Middle frontal gyrus (tissue), 1 donor: ENCODE data around the gene PPP2R5E.

Experiments used
- DNase-seq: peaks from one replicate; pipeline ENCODE4 v3.0.0-alpha.2; 2015; ENCODE audit warnings: low spot score; ENCODE audit errors: extremely low spot score

Gene PPP2R5E

DNA sequence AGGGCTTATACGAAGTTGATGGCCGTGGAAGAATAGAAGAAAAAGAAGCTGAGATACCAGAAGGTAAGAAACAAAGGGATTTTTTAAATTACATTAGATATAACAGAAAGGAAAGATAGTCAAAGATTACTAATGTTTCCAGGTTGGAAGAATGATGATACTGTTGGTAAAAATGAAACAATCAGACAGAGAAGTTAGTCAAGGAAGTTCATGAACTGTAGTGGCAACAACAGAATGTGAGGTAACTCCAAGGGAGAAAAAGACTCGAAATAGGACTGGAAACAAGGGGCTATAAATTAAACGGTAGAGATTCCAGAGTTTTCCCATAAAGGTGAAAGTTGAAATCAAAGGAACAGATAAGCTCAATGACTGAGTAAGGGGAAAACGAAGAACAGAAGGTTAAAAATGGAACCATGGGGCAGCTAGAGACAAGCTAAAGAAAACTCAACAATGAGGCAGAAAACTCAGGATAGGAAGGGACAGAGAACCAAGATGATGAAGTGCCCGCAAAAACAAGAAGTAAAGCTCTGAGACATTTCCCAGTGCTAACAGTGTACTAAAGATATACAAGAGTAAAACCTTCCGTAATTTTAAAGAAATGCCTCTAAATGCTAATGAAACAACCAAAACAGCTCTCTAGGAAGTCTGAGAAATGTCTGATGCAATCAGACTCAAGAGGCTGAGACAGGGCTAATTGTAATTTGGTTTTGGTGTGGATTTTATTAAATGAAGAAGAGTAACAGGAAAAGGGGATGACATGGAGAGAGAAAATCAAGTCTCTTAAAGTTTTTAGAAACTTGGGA is 70.0 kb downstream of the PPP2R5E start:
- no peak for DNase-seq

DNA sequence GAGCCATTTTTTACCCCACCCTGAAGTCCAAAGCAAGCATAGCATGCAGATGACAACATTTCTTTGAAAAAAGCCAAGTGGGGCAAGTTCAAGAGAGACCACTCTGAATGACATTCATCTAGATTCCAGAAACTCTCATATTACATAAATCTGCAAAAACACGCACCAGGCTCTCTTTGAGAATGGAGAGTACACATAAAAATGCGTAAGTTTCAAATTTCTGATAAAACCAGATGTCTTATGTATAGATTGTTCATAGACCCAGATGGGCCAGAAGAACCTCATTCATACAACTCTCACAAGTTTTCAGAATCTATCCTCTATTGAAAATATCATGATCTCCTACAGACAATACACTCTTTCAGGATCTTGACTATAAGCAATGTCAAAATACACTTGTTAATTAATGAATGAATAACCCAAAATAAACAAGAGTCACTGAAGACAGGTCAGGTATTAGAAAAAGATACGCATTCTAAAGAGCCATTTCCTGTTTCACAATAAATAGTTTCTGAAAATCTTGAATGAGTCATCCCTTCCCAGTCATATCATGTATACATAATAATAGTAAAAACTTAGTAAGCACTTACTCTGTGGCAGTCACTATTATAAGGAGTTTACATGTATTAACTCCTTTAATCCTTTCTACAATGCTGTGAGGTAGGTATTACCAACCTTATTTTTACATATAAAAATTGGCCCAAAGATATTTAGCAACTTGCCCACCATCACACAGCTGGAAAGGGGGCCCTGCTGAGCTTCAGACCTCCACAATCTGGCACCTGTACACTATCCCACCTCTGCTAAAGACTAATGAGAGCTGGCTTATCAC is 72.0 kb downstream of the PPP2R5E start:
- no peak for DNase-seq

DNA sequence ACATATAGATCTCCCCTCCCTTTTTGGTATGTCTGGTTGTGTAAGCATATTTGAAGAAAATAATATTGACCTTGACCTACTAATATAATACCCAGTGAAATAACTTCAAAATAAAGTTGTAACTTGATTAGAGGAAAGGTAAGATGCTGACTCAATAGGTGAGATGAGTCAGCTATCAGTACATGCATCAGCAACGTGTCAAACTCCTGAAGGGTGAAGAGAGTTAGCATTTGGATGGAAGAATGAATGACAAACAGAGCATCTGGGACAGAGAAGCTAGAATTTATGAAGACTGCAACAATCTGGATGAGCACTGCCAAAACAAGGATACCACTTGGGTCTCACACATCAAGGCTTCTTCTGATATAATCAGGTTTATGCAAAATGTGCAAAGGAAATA is 74.9 kb downstream of the PPP2R5E start:
- DNase-seq: no peak

DNA sequence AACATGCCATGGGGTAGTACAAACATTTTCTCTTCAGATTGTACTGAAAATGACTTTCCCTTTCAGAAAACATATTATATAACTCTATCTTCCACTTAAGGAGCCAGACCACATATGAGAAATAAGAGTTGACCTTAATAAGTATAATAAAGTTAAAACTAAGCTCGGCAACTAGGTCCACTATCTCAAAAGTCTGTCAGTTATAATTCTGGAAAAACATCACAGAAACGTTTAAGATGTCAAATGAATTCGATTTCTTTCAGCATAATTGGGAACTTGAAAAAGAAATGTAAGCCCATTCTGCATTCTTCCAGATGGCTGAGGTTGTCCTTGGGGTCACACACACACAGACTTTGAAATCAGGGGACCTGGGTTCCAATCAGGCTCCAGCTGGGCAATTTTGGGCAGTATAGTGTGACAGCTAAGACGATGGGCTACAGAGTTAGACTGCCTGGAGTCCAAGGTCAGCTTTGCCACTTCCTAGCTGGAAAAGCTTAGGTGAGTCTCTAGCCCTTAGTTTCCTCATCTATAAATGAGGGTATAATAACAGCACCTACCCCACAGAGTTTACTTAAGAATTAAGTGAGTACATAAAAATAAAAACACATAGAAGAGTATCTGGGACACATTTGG is 75.6 kb downstream of the PPP2R5E start:
- no peak for DNase-seq

DNA sequence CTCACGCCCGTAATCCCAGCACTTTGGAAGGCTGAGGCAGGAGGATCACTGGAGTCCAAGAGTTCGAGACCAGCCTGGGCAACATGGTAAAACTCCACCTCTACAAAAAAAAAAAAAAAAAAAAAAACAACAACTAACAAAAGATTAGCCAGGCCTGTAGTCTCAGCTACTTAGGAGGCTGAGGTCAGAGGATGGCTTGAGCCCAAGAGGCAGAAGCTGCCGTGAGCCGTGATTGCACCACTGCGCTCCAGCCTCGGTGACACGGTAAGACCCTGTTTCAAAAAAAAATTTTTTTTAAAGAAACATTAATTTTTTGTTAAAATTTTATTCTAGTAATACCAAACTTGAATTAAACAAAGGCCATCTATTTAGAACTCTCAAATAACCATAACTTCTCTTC is 77.8 kb downstream of the PPP2R5E start:
- no peak for DNase-seq

DNA sequence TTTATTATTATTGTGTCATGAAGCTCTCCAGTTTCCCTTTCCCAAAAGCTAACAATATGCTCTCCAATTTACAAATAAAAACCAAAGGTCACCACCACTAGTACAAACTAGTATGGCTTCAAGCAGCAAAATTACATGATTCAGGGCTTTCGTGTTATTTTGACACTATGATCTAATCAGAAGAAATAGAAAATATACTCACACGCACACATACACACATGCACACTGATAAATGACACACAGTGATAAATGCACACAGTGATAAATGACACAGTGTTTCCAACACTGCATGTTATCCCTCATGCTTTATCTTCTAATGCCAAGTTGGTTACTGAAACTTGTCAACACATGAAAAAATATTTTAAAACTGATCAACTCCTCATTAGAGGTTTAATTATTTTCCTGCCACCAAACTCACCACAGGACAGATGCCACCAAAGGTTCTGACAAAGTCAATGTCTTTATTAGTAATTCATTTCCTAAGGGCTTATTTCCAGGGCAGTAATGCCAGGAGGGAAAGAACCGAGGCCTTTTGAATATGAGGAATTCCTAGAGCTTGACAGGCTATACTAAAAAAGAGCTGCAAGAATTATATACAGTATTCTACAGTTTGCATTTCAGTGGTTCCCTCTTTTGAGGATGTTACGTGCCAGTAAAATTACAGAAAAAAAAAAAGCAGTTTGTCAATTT is 82.4 kb downstream of the PPP2R5E start:
- no peak for DNase-seq

DNA sequence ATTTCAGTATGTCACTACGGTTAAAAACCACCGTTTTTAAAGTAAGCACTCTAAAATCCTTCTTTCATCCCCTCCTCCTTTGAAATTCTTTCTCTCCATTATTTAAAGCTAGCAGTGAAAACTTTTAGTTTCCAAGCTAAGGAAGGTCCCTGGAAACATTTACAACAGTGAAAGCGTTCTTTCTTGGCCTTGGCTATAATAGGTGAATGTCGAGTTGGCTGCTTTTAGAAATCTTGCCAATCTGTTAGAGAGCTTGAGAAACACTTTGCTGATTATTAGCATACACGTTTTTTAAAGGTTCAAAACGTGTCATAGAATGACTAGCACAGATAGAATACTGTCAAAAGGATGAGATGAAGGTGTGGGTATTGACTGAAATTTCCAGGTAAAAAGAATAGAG is 83.4 kb downstream of the PPP2R5E start:
- DNase-seq: no peak

DNA sequence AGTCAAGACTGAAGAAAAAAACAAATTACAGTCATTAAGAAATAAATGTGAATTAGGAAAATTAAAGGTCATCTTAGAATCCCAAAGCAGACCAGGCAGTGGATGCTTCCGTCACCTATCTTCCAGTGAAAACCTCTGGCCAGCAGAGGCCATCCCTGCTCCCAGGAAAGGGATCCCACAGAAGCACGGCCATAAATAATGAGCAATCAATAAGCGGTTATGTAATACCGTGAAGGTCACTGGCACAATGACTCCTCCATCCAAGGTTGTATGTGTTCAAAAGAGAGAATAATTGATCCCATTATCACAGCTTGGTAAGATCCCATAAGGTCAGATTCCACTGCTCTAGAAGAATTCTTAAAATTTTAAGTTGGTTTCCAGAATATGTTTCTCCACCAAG is 85.7 kb downstream of the PPP2R5E start:
- no peak for DNase-seq

DNA sequence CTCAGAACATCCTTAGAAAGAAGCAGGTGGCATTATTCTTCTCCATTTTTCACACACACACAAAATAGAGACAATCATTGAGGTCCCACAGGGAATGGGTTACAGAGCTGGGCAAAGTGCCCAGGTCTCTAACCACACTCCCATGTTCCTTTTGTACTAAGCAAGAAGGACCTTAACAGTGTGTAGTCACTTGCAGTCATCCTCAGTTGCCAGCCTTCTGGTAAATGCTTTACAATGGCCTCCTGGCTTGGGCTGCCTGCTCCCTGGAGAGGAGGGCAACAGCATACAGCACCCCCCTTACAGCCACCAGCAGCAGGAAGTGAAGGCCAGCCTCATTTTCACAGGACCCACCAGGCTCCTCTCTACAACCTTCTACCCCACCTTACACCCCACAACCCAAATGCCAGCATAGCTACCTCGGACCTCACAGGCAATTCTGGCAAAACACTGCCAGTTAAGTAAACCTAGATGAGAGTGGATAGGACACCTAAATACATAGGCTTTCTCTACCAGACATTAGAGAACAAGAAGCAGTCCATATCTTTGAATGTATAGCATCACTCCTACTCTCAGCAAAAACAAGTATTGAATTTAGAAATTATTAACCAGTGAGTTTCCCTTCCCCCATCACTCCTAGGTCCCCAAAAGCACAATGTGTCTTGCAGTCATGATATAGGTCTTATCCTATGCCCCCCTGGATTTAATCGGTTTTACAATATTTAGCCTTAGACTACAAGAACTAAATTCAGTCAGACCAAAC is 88.1 kb downstream of the PPP2R5E start:
- no peak for DNase-seq

DNA sequence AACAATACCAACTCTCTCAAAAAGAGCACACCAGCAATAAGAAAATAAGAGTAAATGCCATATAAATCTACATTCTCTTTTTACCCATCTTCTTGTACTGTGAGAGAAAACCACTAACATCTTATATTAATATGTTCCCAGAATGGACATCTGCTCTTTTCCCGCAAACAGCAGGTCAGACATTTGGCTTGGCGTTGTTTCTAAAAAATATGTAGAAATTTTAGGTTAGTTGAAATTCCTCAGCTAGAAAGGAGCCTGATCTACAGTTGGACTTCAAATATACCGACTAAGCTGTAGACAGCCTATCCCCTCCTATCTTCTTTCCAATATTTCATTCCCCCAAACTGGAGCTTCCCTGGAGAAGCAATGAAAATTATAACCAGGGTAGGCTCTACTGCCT is 88.7 kb downstream of the PPP2R5E start:
- no peak for DNase-seq

DNA sequence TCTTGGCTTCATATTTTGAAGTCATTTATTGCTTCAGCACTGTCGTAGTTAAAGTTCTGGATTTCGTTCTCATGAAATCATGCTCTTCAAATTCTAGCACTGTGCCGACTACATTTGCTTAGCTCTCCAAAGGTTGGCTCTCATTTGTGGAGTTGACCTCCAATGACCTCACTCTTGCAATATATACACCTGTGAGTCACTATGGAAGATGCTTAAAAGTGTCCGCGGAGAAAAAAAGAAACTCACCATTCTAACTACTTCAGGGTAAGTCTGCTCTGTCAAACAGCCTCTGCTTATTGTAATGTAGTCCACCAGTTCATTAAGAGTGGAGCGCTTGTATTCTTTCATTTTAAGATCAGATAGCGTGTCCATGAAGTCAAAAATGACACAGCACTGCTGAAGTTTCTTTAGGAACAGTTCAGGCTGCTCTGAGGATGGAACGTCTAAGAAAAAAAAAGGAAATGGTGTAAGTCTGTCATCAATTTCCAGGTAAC is 89.7 kb downstream of the PPP2R5E start:
- no peak for DNase-seq

DNA sequence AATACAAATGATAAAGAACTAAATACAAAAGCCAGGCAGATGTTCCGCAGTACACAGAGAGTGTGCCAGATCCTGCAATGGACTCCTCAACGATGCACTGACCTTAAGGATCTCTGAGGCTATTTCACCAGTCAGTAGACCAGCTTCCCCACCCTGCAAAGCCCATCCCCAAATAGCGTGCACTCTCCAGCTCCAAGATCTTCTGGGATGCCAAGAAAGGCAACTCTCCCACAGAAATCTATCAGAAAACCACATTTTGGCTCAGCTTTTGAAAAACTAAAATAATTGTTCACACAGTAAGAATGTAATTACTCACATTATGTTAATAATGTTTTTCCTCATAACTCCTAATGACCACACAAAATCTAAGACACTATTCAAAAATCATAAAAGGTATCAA is 90.4 kb downstream of the PPP2R5E start:
- DNase-seq: no peak

DNA sequence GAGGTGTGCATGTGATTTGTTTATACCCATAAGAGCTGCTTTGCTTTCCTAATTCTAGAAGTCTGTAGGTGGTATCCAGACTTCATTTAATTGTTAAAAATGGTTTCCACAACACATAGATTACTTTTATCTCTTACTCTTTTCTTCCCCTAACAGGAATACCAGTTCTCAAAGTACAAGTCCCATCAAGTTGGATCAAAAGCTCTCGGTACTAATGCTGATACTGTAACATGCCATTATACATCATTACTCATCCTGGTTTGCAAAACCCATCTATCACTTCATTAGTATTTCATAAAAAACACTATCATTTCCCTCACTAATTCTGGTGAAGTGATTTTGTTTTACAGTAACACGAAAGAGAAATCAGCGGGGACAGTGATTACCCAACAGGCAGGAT is 94.3 kb downstream of the PPP2R5E start:
- no peak for DNase-seq

DNA sequence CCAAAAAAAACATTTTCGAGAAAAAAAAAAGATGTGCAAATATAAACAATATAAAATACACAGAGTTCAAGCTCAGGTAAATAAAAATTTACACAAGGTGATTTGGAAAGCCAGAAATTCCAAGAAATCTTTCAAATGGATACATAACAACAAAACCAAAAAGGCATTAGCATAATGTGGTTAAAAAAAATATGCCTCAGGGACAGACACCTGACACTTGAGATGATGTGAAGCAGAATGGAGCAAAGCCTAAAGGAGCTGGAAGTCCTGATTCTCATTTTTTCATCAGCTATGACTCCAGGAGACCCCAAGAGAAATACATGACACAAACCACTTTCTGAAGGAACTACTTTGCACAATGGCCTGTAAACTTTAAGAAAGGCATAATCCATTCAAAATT is 98.6 kb downstream of the PPP2R5E start:
- DNase-seq: no peak

DNA sequence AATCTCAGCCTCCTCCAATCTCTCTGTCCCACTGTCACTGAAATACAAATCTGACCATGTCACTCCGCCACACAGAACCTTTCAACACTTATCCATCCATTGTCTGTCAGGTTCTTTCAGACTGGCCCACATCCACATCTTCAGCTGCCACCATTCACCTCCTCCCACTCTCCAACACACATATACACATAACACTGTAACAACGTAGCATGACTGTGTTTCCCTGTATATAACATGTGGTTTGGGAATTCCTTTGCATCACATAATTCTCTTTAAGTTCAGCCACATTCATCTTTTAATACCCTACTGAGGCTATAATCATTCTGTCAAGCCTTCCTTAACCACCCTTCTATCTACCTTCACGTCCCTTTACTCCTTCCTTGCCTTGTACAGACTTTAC is 99.2 kb downstream of the PPP2R5E start:
- DNase-seq: no peak

DNA sequence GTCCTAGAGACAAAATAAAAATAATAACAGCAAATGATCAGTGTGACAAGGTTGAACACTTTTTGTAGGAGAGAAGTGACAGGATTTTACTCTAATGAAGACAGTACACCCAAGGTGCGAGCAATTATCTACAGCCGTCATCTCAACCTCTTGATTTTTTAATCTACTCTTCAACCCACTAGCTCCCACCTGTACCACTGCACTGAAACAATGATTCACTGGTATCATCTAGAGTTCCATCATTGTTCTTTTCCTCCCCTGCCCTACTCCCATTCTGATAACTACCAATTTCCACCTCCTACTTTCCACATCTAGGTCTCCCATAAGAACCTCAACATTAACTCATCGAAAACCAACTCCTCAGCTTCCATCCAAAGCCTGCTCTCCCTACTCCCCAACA is 99.8 kb downstream of the PPP2R5E start:
- DNase-seq: no peak

DNA sequence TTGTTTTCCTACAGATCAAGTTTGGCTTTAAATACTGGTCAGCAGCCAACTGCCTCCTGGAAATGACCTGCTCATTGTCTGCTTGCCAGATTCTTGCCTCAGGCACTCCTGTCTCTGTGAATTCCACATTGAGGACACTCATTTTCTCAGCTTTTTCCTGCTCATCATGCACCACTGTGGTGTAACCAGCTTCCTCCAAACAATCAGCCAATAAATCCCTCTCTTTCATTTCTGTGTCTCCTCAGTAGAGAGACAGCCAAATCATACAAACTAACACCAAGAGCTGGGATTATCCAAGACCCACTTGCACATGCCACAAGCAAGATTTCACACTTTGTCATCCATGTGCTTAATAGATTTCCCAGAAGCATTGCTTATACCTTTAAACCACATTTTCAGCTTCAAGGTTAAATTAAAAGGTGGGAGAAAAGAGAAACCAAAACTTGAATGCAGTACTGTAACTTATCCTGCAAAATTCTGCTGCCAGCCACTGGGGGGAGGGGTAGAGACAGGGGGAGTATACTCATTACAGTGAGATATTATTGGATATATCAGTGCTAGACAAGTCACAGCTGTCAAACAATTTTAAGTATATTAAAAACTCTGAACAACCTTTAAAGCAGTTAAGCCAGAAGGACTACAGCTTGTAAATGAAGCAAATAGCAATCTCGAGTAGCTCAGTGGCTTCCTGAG is 105.0 kb downstream of the PPP2R5E start:
- no peak for DNase-seq

DNA sequence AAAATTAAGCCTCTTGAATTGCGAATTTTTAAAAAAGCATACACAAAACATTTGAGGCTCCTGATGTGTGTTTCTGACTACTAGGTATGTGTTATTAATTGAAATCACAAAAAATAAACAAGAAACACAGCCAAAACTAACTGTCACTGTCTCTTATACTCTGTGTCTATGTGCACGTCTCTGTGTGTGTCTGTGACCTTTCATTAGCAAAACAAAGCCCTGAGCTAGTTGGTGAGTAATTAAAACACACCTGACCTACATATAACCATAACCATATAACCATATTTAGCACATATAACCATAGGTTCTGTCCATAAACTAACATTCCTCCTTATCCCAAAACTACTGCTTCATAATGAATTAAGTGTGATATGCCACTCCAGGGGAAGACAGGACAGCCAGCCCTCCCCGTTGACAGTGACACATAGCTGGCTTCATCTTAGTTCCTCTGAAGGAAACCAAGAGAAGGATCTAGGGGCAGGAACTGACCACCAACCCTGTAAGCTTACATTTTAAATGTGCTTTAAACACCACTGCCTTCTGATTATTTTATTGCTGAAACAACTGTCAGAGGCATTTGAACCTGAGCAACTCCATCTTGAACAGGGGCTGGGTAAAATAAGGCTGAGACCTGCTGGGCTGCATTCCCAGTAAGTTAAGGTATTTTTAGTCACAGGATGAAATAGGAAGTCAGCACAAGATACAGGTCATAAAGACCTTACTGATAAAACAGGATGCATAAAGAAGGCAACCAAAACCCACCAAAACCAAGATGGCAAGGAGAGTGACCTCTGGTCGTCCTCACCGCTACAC is 106.7 kb downstream of the PPP2R5E start:
- DNase-seq: no peak

DNA sequence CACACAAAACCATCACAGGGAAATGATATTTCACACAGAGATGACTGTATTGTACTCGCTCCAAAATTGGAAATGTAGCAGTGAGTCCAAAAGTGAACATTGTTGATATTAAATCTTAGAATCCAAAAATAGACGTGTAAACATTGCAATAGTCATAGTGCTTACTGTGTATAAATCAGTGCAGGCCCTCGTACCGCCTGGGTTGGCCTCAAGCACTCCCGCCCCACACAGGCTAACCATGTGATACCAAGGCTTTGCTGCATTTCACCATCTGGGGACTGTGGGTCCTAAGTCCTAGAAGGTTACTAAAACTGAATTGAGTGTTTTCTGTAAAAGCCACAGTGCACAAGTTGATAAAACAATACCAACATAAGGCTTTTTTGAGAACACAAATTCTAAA is 107.3 kb downstream of the PPP2R5E start:
- DNase-seq: no peak
